ENCODE data around the gene MYH9. TPM values are rescaled to one million over a fixed set of nuclear protein-coding genes. Genes with fewer than 3 reads are reported as not detected.
"Not testable (repeated sequence)": the region's sequence is repeated elsewhere in the genome, so short reads cannot be mapped to it uniquely, and the experiment has no call there.

Gene MYH9
- total RNA-seq, result 204 TPM

DNA sequence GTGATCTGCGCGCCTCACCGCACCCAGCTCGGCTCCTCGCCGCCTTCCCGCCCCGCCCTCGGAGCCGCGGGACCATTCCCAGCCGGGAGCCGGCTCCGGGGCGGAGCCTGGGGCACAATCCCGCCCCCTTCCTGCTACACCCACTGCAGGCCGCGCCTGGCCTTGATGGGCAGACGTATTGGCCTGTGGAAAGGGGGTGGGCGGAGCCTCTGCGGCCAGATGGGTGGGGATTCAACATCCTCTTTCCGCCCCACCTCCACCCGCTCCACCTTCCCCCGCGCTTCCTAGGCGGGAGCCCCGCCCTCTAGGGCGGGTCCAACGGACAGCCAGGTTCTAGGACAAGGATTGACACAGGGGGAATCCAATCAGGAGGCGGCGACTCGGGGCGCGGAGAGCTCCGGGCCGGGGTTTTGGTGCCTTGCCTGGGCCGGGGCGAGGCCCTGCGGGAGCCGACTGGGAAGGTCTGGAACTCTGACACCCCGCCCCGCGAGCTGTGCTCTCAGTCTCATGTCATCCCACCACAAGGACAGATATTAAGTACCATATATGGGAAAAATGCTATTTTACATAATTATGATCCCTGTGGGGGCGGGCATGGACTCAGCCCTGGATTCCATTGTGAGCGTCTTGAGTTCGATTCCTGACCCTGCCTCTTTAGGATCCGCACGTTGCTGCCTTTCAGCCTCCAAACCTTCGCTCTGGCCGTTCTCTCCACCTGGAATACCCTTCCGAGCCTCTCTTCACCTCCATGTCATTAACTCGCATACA, at the start of gene MYH9:
TSS of gene MYH9 (minus strand) at position 9 of the 768 bp plus-strand sequence. CDS start 38,731 bp downstream, outside the sequence.
- ATAC-seq (peak; percentile 86), DNase-seq (ENCODE audit: low spot score) (peak; percentile 100)

DNA sequence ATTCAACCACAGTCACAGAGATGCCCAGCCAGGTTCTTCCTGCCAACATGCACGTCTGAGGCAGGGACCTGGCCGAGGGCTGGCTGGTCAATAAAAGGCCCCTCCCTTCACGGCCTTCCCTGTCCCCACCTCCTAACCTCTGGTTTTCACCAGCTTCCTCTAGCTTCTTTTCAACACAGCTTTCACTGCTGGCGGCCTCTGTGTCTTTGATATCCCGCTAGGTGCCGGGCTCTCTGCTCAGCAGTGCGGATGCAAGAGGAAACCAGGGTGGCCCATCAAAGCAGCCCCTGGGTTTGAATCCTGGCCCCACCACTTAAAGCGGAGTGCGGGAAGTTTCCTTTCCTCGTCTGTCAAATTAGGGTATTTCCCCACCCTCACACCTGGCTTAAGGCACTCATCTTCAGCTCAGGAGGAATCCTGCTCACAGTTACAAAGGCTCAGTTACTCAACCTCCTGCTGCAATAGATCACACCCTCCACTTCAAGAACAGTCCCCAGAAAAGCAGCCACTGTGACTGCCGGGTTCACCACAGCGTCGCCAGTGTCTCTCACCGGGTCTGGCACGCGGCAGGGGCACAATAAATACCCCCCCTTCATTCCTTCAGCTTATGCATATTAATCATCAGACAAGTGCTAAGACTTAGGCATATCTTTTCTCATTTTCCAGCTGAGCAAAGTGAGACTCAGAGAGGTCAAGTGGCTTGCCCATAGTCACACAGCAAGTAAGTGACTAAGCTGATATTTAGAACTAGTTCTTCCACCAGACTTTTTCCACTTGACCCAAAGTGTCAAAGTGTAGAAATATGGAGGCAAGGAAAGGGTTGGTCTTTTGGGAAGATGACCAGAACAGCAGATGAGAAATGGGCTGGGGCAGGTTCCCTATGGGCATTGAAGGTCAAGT, 48.0 kb upstream of the MYH9 start:
- DNase-seq (ENCODE audit: low spot score), result no peak
- ATAC-seq, result peak; percentile 83

GRCh38 chr22:36433318-36434231, 45.8 kb upstream of the MYH9 start:
- DNase-seq (ENCODE audit: low spot score), result no peak
- ATAC-seq, result peak; percentile 64

GRCh38 chr22:36432592-36433317, 45.0 kb upstream of the MYH9 start:
- ATAC-seq (no peak), DNase-seq (ENCODE audit: low spot score) (no peak)

DNA sequence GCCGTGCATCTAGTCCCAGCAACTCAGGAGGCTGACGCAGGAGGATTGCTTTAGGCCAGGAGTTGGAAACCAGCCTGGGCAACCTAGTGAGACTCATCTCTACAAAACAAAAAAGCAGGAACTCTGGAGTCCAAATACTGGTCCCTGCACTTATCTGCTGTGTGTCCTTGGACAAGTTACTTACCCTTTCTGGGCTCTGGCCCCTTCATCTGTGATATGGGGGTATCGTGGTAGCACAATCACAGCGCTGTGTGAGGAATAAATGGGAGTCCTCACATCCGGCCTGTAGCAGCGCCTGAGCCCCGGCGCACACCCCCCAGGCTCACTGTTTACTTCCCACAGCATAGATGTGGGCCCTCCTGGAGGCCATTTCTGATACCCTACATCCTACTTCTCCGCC, 44.2 kb upstream of the MYH9 start:
- DNase-seq (ENCODE audit: low spot score) (no peak), ATAC-seq (no peak)

- ATAC-seq, result no peak
- no peak for DNase-seq (ENCODE audit: low spot score)
Measured at GRCh38 chr22:36430863-36431262, 43.1 kb upstream of the MYH9 start.

GRCh38 chr22:36427952-36428351, 40.2 kb upstream of the MYH9 start:
- DNase-seq (ENCODE audit: low spot score); ATAC-seq: not testable (repeated sequence)

GRCh38 chr22:36425977-36426523, 38.3 kb upstream of the MYH9 start:
- DNase-seq (ENCODE audit: low spot score), result no peak

DNA sequence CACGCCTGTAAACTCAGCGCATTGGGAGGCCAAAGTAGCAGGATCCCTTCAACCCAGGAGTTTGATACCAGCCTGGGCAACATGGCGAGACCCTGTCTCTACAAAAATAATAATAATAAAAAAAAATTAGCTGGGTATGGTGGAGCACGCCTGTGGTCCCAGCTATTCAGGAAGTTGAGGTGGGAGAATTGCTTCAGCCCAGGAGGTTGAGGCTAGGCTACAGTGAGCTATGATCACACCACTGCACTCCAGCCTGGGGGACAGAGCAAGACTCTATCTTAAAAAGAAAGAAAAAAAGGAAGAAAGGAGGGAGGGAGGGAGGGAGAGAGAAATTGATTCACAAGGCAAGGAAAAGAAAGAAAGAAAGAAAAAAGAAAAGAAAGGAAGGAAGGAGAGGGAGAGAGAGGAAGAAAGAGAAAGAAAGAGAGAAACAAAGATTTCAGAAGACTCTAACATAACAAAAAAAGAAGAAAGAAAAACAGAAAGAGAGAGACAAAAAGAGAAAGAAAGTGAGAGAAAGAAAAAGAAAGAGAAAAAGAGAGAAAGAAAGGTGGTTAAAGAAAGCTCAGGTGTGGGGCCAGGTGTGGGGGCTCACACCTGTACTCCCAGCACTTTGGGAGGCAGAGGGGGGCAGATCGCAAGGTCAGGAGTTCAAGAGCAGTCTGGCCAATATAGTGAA, 37.3 kb upstream of the MYH9 start:
- no peak for DNase-seq (ENCODE audit: low spot score)

More at GRCh38 chr22:36425977-36426523, 38.3 kb upstream of the MYH9 start:
- peak; percentile 70 for ATAC-seq

GRCh38 chr22:36424466-36424865, 36.7 kb upstream of the MYH9 start:
- not testable (repeated sequence) for ATAC-seq; DNase-seq (ENCODE audit: low spot score)

More for the DNA sequence above, 37.3 kb upstream of the MYH9 start:
- no peak for ATAC-seq

- no peak for ATAC-seq
Measured at GRCh38 chr22:36423461-36424404, 36.0 kb upstream of the MYH9 start.

DNA sequence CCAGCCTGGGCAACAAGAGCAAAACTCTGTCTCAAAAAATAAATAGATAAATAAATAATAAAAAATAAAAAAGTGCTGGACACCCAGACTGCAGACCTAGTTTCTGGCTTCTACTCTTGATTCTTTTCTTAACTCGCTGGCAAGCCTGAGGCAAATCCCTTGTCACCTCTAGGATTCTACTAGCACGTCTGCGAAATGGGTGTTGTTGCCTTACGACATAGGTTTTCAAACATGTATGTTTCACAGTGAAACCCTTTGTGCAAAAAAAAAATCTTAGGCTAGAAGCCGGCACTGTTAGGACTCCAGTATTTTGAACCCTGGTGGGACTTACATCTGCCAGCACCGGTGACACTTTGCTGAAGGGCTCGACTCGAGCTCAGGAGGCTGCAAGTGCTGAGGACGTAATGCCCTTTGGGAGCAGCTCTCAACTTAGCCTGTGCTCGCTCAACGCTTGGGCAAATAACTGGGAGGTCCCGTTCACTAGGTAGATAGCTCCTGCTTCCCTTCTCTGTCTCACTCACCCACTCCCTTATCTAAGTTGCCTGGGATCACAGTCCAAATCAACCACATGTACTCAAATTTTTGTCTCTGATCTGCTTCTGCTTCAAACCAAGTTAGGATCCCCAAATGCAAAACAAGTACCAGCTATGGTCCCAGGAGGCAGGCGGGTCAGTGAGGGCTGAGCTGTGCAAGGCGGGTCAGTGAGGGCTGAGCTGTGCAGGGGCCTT, 34.7 kb upstream of the MYH9 start:
- DNase-seq (ENCODE audit: low spot score) (no peak), ATAC-seq (no peak)

More at GRCh38 chr22:36423461-36424404, 36.0 kb upstream of the MYH9 start:
- DNase-seq (ENCODE audit: low spot score), result no peak

GRCh38 chr22:36419912-36420882, 32.4 kb upstream of the MYH9 start:
- DNase-seq (ENCODE audit: low spot score) (no peak), ATAC-seq (peak; percentile 10)

GRCh38 chr22:36419177-36419911, 31.6 kb upstream of the MYH9 start:
- DNase-seq (ENCODE audit: low spot score), result peak; percentile 72
- ATAC-seq, result peak; percentile 84

DNA sequence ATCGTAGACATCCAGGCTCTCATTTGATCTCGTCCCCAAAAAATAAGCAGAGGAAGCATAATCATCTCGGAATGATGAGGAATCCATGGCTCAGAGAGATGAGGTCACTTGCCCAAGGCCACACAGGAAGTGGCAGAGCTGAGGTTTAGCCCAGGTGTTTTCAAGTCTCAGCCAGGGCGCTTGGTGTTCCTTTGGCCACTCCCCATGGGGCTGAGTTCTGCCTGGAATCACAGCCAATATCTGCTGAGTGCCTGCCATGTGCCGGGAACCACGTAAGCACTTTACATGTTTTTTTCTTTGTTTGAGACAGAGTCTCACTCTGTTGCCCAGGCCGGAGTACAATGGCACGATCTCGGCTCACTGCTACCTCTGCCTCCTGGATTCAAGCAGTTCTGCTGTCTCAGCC, 29.5 kb upstream of the MYH9 start:
- ATAC-seq (peak; percentile 62), DNase-seq (ENCODE audit: low spot score) (peak; percentile 65)
